ENCODE measurements around the gene CHD2.
"Not testable (repeated sequence)": the region's sequence is repeated elsewhere in the genome, so short reads cannot be mapped to it uniquely, and the experiment has no call there.

The CHD2 gene

GRCh38 chr15:92899948-92900730 lies at the start of gene CHD2:
CHD2 (plus strand) TSS chr15:92900324; CDS start chr15:92901238, 914 bp downstream.
- no peak for DNase-seq (ENCODE audit: low read depth)

DNA sequence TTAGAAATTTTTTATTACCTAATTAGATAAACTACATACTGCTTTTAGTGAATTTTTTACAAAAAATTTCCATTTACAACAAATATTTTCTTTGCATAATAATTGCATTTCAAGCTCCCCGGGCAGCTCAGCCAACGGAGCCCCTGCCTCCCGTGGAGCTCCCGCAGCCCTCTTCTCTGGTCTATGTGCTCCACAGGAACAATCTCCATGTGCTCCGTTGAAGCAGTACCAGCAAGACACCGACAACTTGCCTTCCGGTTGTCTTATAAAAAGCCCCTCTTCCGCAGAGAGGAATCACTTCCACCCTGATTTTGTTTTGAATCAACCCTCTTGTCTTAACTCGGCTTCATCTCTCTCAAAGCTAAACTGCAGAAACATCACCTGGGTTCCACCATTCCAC lies 46.9 kb upstream of the CHD2 start:
- DNase-seq (ENCODE audit: low read depth): no peak

DNA sequence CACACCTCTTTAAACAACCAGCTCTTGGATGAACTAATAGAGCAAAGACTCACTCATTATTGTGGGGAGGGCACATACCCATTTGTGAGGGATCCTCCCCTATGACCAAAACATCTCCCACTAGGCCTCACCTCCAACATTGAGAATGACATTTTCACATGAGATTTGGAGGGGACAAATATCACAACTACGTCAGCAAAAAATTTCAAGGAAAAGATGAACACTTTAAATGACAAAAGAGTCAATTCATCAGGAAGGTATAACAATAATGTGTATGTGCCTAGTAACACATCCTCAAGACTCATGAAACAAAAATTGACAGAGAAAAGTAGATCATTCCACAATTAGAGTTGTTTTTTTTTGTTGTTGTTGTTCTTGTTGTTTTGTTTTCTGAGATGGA lies 38.4 kb upstream of the CHD2 start:
- DNase-seq (ENCODE audit: low read depth): no peak

DNA sequence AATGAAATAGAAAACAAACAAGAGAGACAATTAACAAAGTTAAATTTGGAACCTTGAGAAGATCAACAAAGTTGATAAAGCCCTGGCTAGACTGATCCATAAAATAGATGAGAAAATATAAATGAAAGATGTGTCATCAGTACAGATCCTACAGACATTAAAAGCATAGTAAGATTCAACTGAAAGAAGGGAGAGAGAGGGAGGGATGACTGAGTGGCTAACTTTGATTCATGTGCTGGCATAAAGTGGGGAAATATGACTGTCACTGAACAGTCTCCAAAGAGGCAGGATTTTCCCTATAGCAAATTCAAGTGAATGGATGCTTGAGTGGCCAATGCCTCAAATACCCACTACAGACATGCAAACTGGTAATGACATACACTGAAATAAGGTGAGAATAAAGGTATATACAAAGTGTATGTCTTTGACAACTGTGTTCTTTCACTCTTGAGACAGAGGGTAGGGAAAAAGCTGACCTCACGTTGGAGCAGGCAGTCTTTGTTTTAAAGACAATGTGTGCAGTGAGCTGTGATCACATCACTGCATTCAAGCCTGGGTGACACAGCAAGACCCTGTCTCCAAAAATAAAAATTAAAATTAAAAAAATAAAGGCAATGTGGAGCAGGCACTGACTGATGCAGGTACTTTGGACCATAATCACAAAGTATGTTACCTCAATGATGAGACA lies 35.9 kb upstream of the CHD2 start:
- no peak for DNase-seq (ENCODE audit: low read depth)

GRCh38 chr15:92869263-92869940 lies 30.7 kb upstream of the CHD2 start:
- no peak for DNase-seq (ENCODE audit: low read depth)

DNA sequence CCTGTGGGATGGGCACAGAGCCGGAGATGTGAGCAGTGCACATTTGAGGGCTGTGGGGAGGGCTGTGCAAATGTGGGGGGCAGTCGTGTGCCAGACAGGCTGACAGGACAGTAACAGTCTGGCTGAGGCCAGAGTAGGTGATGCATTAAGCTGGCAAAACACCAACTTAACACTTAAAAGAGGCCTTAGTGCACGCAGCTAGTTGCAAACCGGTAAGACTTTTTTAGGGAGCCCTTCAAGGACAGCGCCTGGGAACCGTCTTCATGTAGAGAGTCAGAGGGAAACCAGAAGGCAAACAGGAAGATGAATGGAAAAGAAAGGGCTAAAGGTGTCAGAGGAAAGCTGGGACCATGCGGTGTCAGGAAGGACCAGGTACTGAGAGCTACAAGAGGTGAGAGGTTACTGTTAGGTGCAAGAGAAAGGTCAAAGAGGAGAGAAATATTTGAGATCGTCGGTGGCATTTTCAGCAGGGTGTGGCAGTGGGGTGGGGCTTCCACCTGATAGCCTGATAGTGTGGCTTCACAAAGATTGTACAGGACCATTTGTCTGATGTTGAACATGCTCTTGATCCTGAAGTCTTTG lies 30.0 kb upstream of the CHD2 start:
- no peak for DNase-seq (ENCODE audit: low read depth)

- DNase-seq (ENCODE audit: low read depth): not testable (repeated sequence)
Observed at GRCh38 chr15:92872967-92873366, 27.2 kb upstream of the CHD2 start.

- DNase-seq (ENCODE audit: low read depth): no peak
Observed at GRCh38 chr15:92877000-92877399, 23.1 kb upstream of the CHD2 start.

DNA sequence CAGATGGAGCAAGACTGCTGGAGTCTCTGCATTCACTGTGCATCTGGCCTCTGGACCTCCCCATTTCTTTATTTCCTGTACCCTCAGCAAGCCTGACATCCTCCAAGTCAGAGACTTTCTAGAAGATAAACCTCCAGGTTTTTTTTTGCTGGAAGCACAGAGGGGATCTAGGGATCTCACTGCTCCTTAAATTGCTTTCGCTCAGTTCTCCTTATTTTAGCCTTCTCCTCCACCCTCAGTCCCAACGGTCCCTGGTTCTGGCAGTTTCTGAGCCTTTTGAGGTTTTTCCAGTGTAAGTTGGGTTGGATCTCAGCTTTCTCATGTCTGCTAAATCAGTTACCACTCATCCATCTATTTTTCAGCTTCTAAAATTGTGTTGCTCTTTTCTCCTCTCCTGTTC lies 22.7 kb upstream of the CHD2 start:
- DNase-seq (ENCODE audit: low read depth): no peak

DNA sequence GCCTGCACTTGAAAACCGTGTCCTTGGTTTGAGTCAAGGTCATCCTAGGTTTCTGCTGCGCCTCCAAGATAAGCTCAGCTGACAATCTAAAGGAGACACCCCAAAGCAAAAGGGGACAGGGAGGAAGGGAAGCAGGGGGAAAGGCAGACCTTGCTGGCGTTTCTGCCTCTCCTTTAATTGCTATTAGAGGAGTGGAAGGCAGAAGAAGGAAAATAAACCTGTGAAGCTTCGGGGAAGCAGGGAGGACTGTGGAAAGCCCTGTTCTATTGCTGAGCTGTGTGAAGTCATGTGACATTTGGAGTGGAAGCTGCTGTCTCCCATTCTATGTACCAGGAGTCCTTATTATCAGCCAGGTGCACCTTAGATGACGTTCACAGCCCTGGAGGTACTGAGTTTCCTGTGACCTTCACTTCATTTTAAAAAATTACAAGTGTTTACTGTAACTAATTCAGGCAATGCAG lies 21.5 kb upstream of the CHD2 start:
- DNase-seq (ENCODE audit: low read depth): no peak

- DNase-seq (ENCODE audit: low read depth): no peak
Observed at GRCh38 chr15:92879949-92880725, 20.0 kb upstream of the CHD2 start.

DNA sequence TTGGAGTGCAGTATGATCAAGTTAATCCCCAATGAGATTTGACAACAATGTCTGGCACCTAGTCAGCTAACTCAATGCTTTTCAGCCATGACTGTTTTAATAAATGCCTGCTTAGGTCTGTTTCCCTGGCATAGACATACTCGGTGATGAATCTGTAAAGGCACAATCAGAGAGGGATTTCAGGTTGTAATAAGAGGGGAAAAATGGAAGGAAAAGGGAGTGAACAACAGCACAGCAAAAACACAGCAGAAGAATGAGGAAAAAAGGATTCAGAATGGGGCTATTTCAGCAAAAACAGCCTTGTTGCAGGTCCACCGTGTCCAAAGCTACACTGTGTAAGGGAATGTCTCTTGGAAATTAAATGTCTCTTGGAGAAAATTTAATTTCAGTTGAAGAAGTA lies 19.3 kb upstream of the CHD2 start:
- no peak for DNase-seq (ENCODE audit: low read depth)

DNA sequence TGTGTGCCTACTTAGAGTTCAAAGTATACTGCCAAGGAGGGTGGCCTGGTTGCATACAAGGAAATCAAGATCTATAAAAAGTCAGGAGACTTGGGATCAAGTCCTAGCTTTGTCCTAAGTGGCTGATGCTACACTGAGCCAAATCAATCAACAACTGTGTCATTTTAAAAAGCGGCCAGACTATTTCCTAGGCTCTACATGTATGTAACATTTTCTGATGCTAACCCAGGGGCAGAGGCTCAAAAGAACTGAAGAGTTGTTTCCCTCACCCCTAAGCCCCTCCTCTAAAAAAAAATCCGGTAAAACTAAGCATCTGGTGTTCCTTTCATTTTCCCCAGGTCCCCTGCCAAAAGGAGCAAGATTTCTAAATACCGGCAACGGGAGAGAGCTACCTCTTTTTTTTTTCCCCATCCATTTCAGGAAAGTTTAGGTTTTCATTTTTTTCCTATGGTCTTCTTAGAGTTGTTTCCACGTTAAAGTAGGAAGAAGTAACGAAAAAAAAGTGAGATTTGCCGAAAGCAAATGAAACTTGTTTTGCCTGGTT lies 18.8 kb upstream of the CHD2 start:
- no peak for DNase-seq (ENCODE audit: low read depth)

GRCh38 chr15:92881802-92882696 lies 18.1 kb upstream of the CHD2 start:
- DNase-seq (ENCODE audit: low read depth): peak; percentile 94

- no peak for DNase-seq (ENCODE audit: low read depth)
Observed at GRCh38 chr15:92882697-92883162, 17.4 kb upstream of the CHD2 start.

- DNase-seq (ENCODE audit: low read depth): no peak
Observed at GRCh38 chr15:92883163-92883875, 16.8 kb upstream of the CHD2 start.

DNA sequence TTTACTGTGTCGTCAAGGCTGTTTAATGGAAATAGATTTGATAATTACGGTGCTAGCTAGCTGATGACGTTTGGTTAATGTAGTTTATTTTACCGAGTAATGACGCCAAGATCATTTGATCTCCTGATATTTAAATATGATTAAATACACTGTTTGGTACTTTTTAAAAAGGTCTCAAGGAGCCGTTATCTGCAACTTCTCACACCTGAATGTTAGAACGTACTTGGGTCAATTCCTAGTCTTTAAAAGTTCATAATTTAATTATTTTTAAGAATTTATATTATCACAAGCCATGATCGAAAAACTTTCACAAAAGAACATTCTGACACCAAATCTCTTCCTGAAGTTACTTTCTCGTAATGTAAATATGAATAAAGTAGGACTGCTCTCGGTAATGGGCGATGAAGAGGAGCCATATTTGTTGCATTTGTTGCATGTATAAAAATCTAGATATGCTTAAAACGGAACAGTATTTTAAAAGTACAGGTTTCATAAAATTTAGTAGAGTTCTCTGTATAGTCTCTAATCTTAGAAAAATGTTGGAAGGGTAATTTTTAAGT lies 16.2 kb upstream of the CHD2 start:
- DNase-seq (ENCODE audit: low read depth): no peak

- DNase-seq (ENCODE audit: low read depth): no peak
Observed at GRCh38 chr15:92884436-92885223, 15.5 kb upstream of the CHD2 start.
